Epidermal melanocyte (primary cell): ENCODE measurements around the gene MAP4K4.

Experiments
- DNase-seq: peaks from one replicate; pipeline ENCODE4 v3.0.0; 2011; ENCODE audit warnings: low spot score; ENCODE audit not compliant: insufficient read length

MAP4K4 gene

DNA sequence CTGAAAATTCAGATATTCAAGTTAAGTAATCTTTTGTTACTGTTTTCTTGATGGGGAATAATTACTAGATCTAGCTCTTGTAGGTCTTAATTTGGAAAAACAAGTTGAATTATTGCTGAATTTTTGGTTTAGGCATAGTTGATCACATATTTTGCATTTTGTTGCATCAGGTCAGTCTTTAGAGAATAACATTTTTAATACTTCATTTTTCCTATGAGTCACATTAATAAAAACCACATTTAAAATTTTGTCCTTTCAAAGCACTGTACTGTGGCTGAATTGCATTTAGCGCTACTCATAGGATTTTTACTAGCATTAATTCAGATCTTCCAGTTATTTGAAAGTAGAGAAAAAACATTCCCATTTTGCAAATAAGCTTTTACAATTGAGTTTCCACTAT lies 23.2 kb downstream of the MAP4K4 start:
- no peak for DNase-seq

DNA sequence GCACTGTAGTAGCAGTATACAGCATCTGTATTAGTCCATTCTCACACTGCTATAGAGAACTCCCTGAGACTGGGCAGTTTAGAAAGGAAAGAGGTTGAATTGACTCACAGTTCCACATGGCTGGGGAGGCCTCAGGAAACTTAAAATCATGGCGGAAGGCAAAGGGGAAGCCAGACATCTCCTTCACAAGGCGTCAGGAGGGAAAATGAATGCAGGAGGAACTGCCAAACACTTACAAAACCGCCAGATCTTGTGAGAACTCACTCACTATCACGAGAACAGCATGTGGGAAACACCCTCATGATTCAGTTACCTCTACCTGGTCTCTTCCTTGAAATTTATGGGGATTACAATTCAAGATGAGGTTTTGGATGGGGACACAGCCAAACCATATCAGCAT lies 25.4 kb downstream of the MAP4K4 start:
- DNase-seq, result no peak

DNA sequence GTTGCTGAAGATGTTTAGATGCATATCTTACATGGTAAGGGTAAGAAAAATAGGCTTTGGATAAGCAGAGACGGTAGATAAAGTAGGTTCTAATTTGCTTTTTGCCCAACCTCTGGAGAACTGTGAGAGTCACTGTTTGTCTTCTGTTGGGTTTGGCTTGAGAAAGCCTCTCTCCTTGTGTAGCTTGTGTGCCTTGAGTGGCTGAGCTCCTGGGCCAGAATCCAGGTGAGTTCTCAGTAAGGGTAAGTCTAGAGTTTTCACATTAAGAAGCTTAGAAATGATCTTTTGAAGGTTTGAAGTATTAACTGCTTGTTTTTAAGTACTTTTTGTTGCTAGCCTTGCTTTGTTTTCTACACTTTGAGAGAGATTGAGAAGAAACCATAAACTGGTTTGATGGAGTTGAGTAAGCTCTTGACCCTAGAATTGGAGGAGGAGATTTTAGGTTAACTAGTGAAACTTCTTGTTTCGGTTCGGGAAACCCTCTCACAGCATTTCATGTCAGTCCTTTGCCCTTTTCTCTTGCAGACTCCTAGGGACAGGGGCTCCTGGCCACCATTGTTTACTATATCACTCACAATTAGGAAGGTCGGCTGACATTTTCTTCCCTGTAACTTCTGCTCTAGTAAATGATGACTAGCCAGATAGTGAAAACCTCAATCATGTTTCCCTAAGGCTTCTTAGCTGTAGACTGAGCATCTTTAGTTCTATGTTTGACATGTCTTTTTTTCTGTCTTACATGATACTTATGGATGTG lies 26.0 kb downstream of the MAP4K4 start:
- DNase-seq, result no peak

DNA sequence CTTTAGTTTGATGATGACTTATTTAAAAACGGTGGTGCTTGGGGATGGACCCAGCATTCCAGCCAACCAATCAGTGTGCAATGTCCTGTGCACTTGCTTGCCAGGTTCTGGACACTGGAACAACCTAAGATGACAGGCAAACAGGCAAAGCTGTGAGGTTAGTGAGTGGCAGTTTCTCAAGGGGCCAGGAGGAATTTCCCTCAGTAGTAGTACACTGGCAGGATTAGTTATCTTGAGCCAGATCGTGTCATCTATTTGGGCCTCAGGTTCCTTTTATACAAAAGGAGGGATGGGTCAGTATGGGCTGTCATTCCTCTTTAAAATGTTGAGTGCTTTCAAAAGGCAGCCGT lies 26.6 kb downstream of the MAP4K4 start:
- DNase-seq, result no peak

DNA sequence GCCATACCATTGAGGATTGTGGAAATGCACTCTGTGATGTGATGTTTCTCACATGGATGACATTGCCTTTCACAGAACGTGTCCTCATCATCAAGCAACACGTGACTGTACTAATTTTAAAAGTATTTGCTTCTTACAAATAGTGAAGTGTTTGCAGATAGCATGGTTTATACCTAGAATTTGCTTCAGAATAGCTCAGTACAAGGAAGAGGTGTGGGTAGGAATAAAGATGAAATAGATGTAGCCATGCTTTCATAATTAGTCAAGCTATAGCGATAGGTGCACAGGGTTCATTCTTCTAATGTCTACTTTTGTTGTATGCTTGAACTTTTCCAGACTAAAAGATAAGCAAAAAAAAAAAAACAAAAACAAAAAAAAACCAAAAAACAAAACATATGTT lies 27.5 kb downstream of the MAP4K4 start:
- DNase-seq, result no peak

DNA sequence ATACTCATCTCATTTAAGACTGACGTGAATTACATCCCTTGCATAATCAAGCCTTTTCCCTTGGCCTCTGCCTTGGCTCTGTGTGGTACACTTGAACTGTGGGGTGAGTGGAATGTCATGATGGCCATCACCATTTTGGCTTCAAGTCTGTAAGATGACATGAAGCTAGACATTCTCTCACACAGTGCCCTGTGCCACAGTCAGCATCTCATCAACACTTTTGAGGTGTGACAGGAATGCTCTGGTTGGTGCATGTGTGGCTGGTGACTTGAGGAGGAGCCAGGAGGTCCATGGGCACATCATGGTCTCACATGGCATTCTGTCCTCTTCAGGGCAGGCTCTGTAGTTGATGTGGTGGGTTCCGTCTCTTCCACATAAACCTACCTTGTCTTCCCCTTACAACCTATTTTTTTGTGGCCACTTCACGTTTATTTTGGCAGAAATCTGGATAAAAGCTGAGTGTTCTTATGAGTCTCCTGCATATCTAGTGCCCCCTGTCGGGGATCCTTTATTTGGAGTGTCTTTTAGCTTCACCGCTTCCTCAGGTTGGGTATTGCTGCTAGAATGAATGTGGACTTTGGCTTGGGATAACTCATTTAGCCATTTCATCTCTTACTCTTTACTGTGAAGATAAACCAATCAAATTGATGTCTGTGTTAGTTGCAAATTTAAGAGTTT lies 28.1 kb downstream of the MAP4K4 start:
- no peak for DNase-seq

DNA sequence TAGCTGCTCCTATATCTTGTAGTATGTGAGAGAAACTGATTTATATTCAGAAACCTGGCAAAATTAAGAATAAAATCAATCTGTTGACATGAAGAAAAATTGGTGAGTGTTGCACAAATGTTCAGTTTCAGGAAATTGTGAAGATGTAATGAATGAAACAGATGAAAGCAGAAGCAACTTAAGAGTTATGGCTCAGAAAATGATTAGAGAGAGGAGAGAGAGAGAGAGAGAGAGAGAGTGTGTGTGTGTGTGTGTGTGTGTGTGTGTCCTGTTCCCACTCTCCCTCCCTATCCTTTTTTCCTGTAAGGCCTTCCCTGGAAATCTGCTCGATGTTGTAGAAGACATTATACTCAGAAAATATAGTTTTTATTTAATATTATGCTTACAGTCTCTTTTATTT lies 31.4 kb downstream of the MAP4K4 start:
- no peak for DNase-seq

DNA sequence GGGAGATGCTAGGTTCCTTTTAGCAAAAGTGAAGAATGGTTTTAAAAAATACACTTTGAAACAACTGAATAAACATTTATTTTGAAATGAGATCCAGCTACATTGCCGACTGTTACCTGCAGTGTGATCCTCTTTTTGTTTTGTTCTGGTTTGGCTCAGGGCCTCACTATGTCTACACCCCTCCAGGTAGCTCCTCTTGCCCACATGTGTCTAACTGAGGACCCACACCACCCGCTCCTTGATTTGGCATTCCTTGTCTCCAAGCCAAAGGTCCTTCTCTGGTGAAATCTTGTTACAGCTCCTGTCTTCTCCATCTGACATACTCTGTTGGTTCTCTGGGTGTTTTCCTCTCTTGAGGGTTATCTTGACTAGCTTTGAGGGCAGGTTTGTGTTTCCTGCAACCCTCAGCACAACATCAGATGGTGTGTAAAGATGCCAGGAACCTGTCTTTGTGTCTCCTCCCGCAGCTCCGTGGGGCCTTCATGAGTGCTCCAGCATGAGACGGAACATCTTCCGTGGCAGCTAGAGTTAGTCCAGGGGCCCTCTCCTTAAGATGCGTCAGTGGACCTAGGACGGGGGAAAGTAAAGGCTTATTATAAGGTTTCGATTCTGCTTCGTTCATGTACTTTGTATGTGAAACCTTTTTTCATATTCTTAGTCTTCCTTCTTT lies 32.1 kb downstream of the MAP4K4 start:
- no peak for DNase-seq

DNA sequence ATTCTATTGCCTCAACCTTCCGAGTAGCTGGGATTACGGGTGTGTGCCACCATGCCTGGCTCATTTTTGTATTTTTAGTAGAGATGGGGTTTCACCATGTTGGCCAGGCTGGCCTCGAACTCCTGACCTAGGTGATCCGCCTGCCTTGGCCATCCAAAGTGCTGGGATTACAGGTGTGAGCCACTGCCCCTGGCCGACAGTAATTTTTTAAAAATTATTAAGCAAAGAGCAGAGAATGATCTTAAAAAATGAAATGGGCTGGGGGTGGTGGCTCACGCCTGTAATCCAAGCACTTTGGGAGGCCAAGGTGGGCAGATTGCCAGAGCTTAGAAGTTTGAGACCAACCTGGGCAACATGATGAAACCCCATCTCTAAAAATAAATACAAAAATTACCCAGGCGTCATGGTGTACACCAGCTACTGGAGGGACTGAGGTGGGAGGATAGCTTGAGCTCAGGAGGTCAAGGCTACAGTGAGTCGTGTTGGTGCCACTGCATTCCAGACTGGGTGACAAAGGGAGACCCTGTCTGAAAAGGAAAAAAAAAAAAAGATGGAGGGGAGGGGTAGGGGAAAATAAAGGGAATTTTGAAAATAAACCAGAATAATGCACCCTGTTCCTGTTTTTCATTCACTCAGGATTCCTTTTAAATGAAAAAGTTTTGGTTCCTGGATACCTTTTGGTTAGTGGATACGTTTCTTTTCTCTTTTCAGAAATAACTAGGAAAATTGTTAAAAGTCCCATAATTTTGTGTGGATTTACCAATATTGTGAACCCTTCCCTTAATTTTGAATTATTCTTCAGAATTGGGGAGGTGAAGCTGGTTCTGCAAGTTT lies 33.9 kb downstream of the MAP4K4 start:
- no peak for DNase-seq

DNA sequence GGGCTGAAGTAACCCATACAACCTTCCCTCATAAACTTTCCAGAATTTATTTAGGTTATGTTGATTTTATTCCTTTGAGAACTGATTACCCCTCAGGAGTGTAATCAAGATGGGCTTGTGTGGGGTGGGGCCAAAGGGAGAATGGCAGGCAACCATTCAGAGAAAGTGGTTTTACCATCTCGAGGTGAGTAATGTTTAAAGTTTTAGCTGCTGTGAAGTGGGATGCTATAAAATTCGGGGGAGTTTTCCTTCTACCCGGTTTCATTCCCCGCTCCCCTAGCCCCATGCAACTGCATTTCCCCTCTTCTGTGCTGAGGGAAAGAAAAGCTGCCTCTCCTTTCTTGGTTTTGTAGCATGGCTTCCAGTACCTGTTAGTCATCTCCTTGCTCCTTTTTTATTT lies 34.7 kb downstream of the MAP4K4 start:
- DNase-seq, result no peak

DNA sequence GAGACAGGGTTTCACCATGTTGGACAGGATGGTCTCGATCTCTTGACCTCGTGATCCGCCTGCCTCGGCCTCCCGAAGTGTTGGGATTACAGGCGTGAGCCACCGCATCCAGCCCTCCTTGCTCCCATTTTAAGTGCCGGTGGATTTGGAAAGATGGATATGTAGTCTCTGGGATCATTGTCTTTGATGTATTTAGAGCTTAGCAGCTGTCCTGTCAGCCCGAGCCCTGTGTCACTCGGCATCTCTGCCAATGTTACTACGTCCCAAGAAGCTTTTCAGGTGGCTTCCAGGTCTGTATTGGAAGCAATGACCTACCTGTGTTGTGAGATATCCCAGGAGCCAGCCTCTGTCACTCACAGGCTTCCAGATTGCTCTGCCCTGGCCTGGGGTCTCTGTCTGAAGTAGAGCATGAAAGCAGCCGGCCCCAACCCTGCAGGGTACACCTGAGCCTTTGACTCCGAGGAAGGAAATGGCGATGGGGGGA lies 35.3 kb downstream of the MAP4K4 start:
- no peak for DNase-seq

DNA sequence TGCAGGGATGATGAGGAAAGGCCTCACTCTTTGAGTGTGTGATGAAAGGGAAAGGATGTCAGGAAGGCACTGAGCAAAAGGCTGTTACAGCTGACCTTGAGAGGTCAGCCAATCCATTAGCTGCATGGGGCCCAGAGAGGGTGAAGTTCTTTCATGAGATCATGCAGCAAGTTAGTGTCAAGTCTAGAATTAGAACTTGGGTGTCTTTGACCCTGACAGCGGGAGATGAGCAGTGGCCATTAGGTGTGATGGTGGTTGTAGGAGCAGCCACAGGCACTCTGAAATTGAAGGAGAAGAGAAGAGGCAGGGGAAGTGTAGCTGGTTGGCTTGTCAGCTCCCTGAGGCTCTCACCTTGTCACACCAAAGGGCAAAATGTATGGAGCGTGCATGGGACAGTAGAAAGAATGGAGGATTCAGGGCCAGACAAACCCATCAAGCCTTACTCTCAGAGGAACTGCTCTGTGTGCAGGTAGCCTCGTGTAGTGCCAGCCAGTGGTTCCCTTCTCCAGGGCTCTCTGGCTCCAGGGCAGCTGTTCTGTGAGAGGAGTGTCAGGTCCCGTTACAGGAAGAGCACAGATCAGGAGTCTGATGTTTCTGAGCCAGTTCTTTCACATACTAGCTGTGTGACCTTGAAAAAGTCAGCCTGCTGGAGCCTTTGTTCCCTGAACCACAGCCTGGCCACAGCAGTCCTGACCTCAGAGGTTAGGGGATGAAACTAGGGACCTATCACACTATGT lies 35.9 kb downstream of the MAP4K4 start:
- DNase-seq, result no peak

DNA sequence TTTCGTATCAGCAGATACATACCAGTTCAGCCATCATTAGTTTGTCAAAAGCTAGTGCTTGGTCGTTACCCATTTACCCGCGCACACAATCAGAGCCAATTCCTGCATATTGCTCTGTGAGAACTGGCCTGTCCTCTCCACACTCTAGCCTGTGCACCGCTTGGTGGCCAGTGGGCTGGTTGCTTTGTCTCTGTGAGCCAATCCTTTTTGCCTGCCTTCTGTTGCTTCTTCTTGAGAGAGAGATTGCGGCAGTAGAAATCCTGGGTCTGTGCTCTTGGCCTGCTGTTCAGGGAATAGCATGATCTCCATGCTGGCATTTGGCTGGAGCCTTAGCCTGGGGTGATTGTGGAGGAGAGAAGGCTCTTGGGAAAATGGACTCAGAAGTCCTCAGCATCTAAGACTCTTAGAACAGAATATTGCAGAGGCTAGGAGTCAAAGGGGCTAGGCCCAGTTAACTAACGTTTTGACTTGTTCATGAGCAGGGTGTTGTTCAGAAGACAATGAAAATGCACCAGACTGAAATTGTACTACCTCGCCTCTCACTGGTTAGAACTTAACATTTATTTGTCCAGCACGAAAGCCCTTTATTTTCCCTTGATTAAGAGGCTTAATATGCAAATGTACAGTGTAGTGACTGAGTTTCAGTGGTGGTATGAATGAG lies 37.1 kb downstream of the MAP4K4 start:
- DNase-seq, result no peak

DNA sequence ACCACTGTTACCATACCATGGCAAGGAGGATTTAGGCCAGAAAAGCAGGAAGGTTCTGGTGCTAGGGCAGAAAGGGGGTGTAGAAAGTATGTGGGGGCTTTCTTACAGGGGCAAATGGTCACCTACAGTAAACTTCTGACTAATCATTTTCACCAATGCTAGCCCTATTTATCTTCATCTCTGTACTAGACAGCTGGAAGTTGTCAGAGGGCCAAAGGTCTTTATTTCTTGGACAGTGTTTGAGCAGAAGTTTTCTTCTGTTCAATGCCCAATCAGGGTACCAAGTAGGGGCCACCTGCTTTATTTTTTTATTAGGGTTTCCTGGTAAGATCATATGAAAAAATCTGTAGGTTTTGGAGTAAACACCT lies 37.6 kb downstream of the MAP4K4 start:
- DNase-seq, result no peak

DNA sequence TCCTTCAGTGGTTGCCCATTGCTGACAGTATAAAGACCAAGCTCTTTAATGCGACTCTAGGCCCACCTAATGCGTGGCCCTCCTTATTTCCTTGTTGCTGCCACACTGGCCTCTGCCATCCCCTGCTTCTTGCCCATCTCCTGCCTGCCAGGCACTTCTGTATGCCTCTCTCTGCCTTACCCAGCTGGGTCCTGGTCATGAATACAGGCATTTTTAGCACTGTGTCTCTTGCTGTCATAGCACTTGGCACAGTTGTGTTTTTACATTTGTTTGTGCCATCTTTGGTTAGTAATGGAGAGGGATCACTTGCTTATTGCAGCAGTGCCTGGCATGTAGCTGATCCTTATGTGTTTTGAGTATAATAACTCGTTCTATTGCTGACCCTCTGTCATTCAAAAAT lies 38.7 kb downstream of the MAP4K4 start:
- DNase-seq, result no peak

DNA sequence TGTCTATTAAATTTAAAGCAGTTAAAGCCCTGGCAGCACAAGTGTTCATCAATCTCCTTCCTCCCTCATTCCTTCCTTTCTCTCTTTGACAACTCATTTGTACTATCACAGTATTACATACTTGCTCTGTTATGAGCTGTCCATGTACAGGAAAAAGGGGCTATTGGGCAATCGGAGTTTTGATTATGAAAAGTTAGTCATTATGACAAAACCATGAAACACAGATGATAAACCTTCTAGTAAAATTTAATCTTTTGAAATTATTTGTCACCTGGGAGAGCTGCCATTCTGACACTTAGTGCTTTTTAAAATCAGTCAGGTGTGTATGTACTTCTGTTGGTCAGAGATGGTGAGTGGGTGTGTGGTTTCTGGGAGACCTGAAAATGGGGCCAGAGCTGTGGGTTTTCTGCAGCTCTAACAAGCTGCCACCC lies 39.4 kb downstream of the MAP4K4 start:
- DNase-seq, result no peak

DNA sequence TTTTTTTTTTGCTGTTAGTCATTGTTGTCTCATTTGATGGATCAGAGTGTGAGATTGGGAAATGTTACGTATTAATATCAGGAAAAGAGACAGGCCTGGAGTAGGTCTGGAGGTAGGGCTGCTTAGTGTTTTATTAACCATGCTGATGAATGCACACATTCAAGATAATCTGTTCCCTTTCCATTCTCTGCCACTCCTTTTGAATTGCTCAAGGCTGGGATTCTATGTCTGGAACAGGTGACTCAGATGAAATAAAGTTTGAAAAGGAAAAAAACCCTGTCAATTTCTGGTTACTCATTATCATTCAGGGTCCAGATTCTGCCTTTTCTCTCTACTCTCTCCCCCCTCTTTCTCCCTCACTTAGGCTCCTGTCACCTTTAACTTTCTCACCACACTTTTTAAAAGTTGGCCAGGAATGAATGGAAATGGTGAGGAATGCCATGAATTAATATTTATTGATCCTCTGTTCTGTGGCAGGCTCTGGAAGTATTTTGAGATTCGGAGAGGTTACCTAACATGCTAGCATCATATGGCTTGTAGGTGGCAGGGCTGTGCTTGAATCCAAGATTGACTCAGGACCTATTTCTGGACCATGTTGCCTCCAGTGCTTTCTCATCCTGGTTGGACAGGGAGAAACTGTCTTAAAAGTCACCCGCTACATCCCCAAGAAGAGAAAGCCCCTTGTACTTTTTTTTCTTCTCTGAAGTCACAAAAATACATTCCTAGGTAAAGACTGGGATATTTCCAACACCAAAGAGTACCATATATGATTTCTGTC lies 40.2 kb downstream of the MAP4K4 start:
- DNase-seq, result no peak

DNA sequence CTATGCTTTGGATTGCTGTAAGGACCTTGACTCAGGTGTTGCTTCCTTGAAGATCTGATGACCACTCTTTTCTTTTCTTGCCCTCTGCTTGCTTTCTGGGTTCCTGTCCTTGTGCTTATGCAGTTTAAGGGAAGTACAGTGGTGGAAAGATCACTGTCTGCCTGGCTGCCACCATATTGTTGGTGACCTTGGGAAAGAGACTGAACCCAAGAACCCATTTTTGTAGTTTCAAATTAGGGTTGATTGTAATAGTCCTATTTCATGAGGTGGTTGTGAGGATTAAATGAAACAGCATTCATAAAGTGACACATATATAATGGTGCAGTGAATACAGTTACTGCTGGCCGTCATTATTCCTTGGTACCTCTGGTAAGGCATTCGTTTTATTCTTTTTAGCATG lies 41.1 kb downstream of the MAP4K4 start:
- no peak for DNase-seq

DNA sequence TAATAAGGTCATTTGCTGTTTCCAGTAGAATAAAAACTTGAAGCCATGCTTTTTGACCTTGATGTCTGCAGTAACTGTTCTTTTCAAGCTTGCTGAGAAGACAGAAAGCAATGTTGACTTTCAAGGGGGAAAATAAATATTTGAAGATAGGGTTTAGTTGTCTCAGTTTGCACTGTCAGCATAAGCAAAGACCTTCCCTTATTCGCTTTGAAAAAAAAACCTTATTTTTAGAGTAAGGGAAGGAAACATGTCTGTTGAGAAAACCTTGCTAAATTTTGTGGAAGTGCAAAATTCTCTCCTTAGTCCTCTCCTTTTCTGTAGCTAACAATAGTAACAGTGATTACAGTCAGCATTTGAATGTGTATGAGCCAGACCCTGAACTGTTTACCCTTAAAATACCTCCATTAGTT lies 43.1 kb downstream of the MAP4K4 start:
- DNase-seq, result no peak
